NCI-H524 treated with DMSO at 0.1 percent for 48 hours (cell line): Measurements from ENCODE around the gene ARHGAP42.
A peak's percentile ranks its signal among the peaks of the same experiment; 100 is the strongest.

Source experiments
- DNase-seq: peaks from one replicate; lab custom pipeline; 2025; lab: John Stamatoyannopoulos, UW

The ARHGAP42 gene

GRCh38 chr11:100918551-100919500 is 231.7 kb downstream of the ARHGAP42 start:
- DNase-seq: peak; percentile 22

GRCh38 chr11:100920593-100920992 is 233.5 kb downstream of the ARHGAP42 start:
- no peak for DNase-seq

DNA sequence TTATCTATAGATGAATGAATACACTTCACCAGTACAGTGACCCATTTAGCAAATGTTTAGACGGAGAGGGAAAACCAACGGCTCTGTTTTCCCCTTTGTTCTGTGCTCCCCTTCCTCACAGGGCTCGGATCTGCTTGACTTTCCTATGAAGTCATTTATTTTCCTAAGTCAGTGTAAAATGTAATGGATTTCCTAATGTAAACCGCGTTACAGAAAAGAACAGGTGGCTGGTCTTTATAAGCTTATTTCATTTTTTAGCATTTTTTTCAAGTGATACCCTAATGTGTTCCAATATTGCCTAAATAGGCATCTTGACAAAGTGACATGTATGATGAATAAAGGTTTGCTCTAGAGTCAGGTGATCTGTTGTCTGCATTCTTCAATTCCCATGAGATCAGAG is 235.0 kb downstream of the ARHGAP42 start:
- no peak for DNase-seq

- no peak for DNase-seq
Observed at GRCh38 chr11:100923555-100923954, 236.5 kb downstream of the ARHGAP42 start.

GRCh38 chr11:100925935-100926334 is 238.8 kb downstream of the ARHGAP42 start:
- no peak for DNase-seq

DNA sequence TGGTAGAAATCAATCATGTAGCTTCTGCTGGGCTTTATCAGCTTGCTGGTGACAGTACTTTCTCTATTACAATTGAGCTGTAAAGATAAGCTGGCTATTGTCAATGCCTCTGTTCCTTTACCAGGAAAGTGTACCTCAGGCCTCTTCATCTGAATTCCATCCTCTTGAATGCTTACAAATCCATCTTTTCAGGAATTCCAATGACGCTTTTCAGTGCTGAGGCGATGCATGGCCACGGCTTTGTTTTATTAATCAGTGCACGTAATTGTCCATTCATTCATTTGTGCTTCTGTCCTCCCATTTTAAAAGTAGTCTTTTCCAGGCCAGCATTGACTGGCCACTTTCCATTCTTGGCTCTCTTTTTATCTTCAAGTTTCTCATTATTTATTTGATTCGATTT is 240.5 kb downstream of the ARHGAP42 start:
- DNase-seq: no peak

DNA sequence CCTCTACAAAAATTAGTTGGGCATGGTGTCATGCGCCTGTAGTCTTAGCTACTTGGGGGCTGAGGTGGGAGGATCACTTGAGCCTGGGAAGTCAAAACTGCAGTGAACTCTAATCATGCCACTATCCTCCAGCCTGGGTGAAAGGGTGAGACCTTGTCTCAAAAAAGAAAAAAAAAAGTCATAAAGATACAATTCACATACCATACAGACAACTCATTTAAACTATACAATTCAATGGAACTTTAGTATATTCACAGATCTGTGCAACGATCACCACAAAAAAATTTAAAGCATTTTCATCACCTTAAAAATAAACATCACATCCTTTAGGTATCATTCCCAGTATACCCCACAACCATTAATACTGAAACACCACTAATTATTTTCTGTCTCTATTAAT is 241.3 kb downstream of the ARHGAP42 start:
- DNase-seq: no peak

- DNase-seq: no peak
Observed at GRCh38 chr11:100929377-100929776, 242.3 kb downstream of the ARHGAP42 start.

- DNase-seq: no peak
Observed at GRCh38 chr11:100930185-100930778, 243.2 kb downstream of the ARHGAP42 start.

DNA sequence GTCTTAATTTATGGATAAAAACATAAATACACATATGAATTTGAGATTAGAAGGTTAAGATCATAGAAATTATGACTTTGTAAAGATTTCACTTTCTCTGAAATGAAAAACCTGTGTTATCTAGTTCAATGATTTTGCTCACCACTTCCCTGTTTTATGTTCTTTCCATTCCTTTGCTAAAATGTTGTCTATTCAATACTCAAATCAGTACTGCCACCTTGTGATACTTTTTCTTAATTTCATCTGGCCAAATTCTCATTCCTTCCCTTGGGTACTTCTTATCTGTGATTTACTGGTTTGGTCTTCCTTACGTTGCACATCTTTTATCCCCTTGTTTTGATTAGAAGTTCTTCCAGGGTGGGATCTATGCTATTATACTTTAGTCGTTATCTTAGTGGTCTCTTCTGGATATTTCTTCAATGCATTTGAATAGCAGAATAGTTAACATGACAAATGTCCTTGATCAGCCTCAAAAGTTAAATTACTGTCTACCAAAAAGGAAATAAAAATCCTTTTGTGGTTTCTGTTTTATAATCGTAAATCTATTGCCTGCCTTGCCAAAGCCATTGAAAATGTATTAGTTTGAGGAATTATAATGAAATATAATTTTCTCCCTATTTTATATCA is 245.5 kb downstream of the ARHGAP42 start:
- DNase-seq: no peak

DNA sequence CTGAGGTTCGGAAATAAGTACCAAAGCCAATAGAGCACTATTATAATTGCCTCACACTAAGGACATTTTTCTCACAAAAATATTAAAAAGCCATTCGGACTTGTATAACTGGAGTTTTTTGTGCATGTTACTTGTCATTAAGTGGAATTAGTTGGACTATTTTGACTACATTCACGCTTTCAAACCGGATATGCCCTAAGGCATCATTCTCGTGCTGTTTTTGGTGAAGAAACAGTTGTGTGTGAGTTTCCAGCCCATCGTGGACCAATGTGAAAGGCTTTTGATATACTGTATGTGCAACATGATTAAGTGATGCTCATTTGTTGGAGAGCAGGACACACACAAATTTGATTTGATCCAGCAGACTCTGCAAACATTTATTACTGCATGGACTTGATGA is 249.7 kb downstream of the ARHGAP42 start:
- no peak for DNase-seq

DNA sequence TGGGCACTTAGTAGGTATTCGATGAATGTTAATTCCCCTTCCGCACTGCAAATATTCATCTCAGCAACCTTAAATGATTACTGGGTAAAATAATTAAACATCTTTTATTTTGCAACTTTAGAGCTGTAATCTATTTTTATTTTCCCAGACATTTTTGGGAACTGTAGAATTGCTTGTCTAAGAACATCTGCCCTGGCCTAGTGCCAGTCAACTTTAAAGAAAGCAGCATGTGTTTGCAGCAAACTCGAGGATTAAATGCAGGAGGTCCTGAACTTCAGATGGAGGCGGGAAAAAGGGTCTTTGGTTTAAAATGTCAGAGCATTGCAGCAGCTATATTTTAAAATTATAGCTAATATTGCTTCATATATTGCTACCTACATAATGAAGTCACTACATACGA is 252.5 kb downstream of the ARHGAP42 start:
- no peak for DNase-seq

DNA sequence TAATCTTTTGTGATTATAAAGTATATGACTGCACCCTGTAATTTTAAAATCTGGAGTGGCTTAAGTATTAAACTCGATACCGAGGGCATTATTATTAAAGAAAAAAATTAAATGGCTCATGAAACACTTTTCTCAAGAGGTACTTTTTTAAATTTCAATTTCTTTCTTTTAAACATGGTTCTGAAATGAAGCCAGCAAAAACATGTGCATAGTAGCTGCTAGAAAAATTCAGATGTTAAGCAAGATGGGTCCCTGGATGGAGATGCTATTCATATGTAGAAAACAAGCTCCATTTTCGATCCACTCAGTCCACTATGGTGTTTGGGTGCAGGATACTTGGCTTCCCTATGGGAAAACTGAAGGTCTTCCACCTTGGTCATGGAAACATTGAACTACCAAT is 253.0 kb downstream of the ARHGAP42 start:
- DNase-seq: no peak

GRCh38 chr11:100941033-100941432 is 253.9 kb downstream of the ARHGAP42 start:
- no peak for DNase-seq

- no peak for DNase-seq
Observed at GRCh38 chr11:100942016-100942415, 254.9 kb downstream of the ARHGAP42 start.

DNA sequence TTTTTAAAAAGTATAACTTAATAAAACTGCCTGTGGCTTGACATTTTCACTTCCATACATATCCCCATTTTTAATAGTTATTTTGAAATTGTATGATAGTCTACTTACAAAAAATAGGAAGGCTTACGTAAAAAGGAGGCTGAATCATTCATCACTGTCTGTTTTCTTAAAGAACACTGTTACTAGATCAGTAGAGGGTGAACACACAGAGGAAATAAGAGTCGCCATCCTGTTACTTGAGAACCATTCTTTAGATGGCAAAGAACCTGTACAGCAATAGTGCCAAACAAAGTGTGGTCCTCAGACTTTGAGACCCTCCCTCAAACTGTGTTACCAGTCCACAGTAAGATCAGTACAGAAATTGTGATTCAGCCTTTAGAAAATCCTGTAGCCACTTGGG is 261.8 kb downstream of the ARHGAP42 start:
- no peak for DNase-seq

DNA sequence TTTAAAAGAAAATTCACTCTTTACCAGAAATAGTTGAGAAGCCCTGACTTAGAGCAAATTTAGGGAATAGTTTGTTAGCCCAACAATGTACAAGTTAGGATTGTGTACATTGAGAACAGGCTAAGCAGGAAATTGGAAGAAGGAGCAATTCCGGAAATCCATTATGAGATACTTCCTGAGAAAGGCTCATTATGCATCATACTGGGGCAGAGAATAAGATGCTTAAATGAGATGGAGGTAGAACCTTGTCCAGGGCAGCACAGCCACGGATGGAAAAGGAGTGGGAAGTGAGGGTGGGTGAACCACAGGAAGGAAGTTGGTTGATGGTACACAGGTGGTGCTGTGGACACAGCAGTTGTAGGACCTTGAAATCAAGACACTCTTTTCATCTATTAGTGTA is 262.4 kb downstream of the ARHGAP42 start:
- no peak for DNase-seq

DNA sequence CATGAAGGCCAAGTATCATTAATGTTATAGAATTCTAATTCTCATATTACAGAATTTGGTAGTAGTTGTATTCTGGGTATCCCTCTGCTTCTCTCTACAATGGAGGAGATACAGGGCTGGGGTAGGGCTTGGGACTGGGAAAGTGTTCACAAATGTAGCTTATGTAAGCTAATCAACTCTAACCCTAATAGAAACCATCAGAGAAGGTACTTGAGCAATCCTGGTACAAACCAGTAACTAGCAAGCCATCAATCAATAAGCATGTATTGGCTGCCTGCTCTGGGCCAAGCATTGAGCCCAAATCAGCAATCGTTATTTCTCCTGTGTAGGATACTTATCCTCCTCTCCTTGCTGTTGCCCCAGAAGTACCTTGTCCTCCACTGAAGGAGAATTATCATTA is 268.2 kb downstream of the ARHGAP42 start:
- DNase-seq: no peak

DNA sequence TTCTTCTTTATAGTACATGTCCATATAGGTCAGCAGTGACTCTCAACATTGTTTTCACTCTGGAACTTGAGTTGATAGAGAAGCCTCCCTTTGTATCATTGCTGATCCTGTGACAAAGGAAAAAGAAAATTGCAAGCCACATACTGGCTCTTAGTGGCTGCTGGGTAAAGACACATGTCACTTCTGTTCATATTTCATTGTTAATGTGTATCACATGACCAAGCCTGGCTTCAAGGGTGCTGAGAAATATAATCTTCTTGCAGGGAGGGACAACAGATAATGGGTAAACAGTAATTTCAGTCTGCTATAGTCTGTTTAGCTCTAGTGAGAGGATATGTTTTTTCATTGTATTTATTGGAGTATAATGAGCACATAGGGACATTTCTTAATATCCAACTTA is 269.3 kb downstream of the ARHGAP42 start:
- no peak for DNase-seq

GRCh38 chr11:100957499-100957898 is 270.4 kb downstream of the ARHGAP42 start:
- DNase-seq: no peak

DNA sequence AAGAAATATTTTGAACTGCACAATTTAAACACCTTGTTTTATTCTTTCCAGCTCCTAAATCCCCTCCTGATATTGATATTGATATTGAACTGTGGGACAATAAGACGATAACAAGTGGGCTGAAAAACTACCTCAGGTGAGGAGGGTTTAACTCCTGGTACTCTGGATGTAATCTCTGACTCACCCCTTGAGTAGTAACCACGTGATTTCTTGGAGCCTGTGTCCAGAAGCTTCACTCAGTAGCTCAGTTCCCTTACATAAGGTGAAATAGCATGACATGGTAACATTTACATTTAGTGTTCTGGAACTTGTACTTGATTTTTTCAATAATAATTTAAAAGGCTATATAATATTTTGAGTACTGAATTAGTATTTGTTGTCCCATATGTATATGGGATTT is 274.5 kb downstream of the ARHGAP42 start:
- DNase-seq: no peak

DNA sequence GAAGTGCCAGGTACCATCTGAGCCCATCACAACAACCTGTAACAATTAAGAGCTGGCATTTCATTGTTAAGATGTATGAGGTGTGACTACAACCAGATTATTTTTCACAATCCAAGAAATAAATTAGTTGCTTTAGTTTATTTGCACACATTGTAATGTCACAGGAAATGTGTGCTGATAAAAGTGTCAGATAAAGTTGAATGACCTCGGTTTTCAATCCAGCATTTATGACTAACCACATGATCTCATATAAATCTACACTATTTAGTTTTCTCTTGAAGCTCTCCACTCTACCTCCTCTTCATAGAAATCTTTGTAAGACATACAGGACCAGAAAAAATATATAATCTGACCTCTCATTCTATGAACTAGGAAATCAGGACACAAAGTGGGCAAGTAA is 276.3 kb downstream of the ARHGAP42 start:
- no peak for DNase-seq

DNA sequence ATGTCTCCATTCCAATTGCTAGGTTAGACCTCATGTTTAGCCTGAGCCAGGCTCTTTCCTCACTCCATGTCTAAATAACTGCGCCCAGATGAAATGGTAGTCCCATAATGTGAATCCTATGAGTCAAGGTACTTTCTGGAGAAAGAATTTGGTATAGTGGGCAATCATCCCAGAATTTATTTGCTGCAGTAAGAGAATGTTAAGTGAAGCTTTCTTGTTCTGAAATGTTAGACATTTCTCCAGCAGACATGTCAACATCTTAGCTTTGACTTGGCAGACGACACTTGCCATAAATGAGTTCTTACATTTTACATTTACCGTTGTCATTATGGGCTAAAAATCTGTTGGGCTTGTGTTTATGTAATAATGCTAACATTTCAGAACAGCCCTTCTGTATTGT is 277.3 kb downstream of the ARHGAP42 start:
- no peak for DNase-seq
